H9 (cell line): ENCODE data around the gene CLCNKB. TPM values are rescaled to one million over a fixed set of nuclear protein-coding genes. Genes with fewer than 3 reads are reported as not detected.

ENCODE experiments used
- DNase-seq: peaks from one replicate; pipeline ENCODE4 v3.0.0-alpha.2; 2017
- H2AFZ ChIP-seq: one replicate; pipeline ENCODE4 v1.6.1; 2013; ENCODE audit warnings: mild to moderate bottlenecking, low read length, control low read depth, moderate library complexity
- H2AK5ac ChIP-seq: 2 replicates; pipeline ENCODE4 v1.6.1; 2013; ENCODE audit warnings: low read length, control low read depth, mixed read lengths; ENCODE audit not compliant: insufficient read length
- H2BK120ac ChIP-seq: one replicate; pipeline ENCODE4 v1.6.1; 2013; ENCODE audit warnings: low read depth, mild to moderate bottlenecking, low read length, control low read depth, inconsistent platforms; ENCODE audit not compliant: poor library complexity, severe bottlenecking
- H2BK12ac ChIP-seq: 2 replicates; pipeline ENCODE4 v1.6.1; 2013; ENCODE audit warnings: low read length, control low read depth, mixed read lengths, low read depth; ENCODE audit not compliant: insufficient read length
- H2BK15ac ChIP-seq: 2 replicates; pipeline ENCODE4 v1.6.1; 2013; ENCODE audit warnings: low read depth, low read length, control low read depth
- H2BK20ac ChIP-seq: one replicate; pipeline ENCODE4 v1.6.1; 2013; ENCODE audit warnings: low read depth, mild to moderate bottlenecking, low read length, control low read depth, inconsistent platforms; ENCODE audit not compliant: poor library complexity, severe bottlenecking
- H2BK5ac ChIP-seq: 2 replicates; pipeline ENCODE4 v1.6.1; 2013; ENCODE audit warnings: low read length, control low read depth, mixed read lengths; ENCODE audit not compliant: insufficient read length
- H3K14ac ChIP-seq: 2 replicates; pipeline ENCODE4 v1.6.1; 2013; ENCODE audit warnings: low read length, control low read depth; ENCODE audit not compliant: insufficient read depth
- H3K18ac ChIP-seq: 2 replicates; pipeline ENCODE4 v1.6.1; 2013; ENCODE audit warnings: low read depth, mild to moderate bottlenecking, mixed read lengths, low read length, control low read depth; ENCODE audit not compliant: insufficient read length
- H3K23ac ChIP-seq: 2 replicates; pipeline ENCODE4 v1.6.1; 2013; ENCODE audit warnings: low read length, control low read depth, mixed read lengths, low read depth; ENCODE audit not compliant: insufficient read length
- H3K23me2 ChIP-seq: 2 replicates; pipeline ENCODE4 v1.6.1; 2013; ENCODE audit warnings: low read depth, mild to moderate bottlenecking, mixed read lengths, low read length, control low read depth; ENCODE audit not compliant: insufficient read length, poor library complexity, severe bottlenecking
- H3K27ac ChIP-seq: 2 replicates; pipeline ENCODE4 v1.5.1; 2013; ENCODE audit warnings: low read length, control low read depth, mixed read lengths, low read depth; ENCODE audit not compliant: insufficient read length
- H3K27me3 ChIP-seq: 2 replicates; pipeline ENCODE4 v1.6.1; 2013; ENCODE audit warnings: low read length, control low read depth, inconsistent platforms; ENCODE audit not compliant: insufficient read depth
- H3K4ac ChIP-seq: 2 replicates; pipeline ENCODE4 v1.6.1; 2013; ENCODE audit warnings: low read depth, mild to moderate bottlenecking, control low read depth, inconsistent platforms, low read length, moderate library complexity
- H3K4me1 ChIP-seq: 2 replicates; pipeline ENCODE4 v1.6.1; 2013; ENCODE audit warnings: low read length, control low read depth, inconsistent platforms; ENCODE audit not compliant: insufficient read depth
- H3K4me2 ChIP-seq: 2 replicates; pipeline ENCODE4 v1.6.1; 2013; ENCODE audit warnings: low read length, control low read depth, mixed read lengths; ENCODE audit not compliant: insufficient read length, insufficient read depth
- H3K56ac ChIP-seq: 2 replicates; pipeline ENCODE4 v1.6.1; 2013; ENCODE audit warnings: low read depth, mild to moderate bottlenecking, mixed read lengths, low read length, control low read depth; ENCODE audit not compliant: insufficient read length
- H3K79me1 ChIP-seq: 2 replicates; pipeline ENCODE4 v1.6.1; 2013; ENCODE audit warnings: low read depth, mild to moderate bottlenecking, moderate library complexity, low read length, control low read depth, inconsistent platforms; ENCODE audit not compliant: insufficient read depth, poor library complexity, severe bottlenecking
- H3K79me2 ChIP-seq: 2 replicates; pipeline ENCODE4 v1.6.1; 2013; ENCODE audit warnings: low read length, control low read depth, inconsistent platforms; ENCODE audit not compliant: insufficient read depth
- H3K9ac ChIP-seq: 2 replicates; pipeline ENCODE4 v1.6.1; 2013; ENCODE audit warnings: low read length, control low read depth, mixed read lengths; ENCODE audit not compliant: insufficient read length; ENCODE audit errors: extremely low read depth
- H3K9me3 ChIP-seq: one replicate; pipeline ENCODE4 v1.6.1; 2013; ENCODE audit warnings: low read depth, low read length, inconsistent platforms; ENCODE audit not compliant: control insufficient read depth
- H3T11ph ChIP-seq: one replicate; pipeline ENCODE4 v1.6.1; 2013; ENCODE audit warnings: mild to moderate bottlenecking, low read length, control low read depth, inconsistent platforms
- H4K20me1 ChIP-seq: one replicate; pipeline ENCODE4 v1.6.1; 2013; ENCODE audit not compliant: control insufficient read depth, insufficient read length, insufficient read depth
- H4K5ac ChIP-seq: 2 replicates; pipeline ENCODE4 v1.6.1; 2013; ENCODE audit warnings: low read depth, mild to moderate bottlenecking, mixed read lengths, low read length, control low read depth; ENCODE audit not compliant: insufficient read length
- H4K8ac ChIP-seq: replicated peaks from 2 replicates; pipeline ENCODE4 v1.6.1; 2013; ENCODE audit warnings: low read length, control low read depth, mixed read lengths, low read depth; ENCODE audit not compliant: insufficient read length
- H4K91ac ChIP-seq: 2 replicates; pipeline ENCODE4 v1.6.1; 2013; ENCODE audit warnings: low read depth, mild to moderate bottlenecking, moderate library complexity, mixed read lengths, low read length, control low read depth; ENCODE audit not compliant: insufficient read length
- H3K27ac Mint-ChIP-seq, 3 experiments: 2 replicates in 2 of 3; 3 replicates in 1 of 3; pipeline ENCODE4 v1.8.0; 2020 to 2021; ENCODE audit warnings: mixed read lengths in 3 of 3, mild to moderate bottlenecking in 1 of 3, moderate library complexity in 1 of 3
- H3K27me3 Mint-ChIP-seq: 2 replicates; pipeline ENCODE4 v1.8.0; 2021; ENCODE audit warnings: low read depth, mild to moderate bottlenecking, moderate library complexity, mixed read lengths
- H3K36me3 Mint-ChIP-seq, 3 experiments: 2 replicates in 2 of 3; 3 replicates in 1 of 3; pipeline ENCODE4 v1.8.0; 2020 to 2021; ENCODE audit warnings: low read depth in 3 of 3, mixed read lengths in 3 of 3; ENCODE audit not compliant: insufficient read depth in 1 of 3
- H3K4me1 Mint-ChIP-seq, 2 experiments: 2 replicates each; pipeline ENCODE4 v1.8.0; 2020; ENCODE audit warnings: mixed read lengths in 2 of 2
- H3K4me3 Mint-ChIP-seq, 2 experiments: 2 replicates in 1 of 2; 3 replicates in 1 of 2; pipeline ENCODE4 v1.8.0; 2020 to 2021; ENCODE audit warnings: mild to moderate bottlenecking in 2 of 2, mixed read lengths in 2 of 2, moderate library complexity in 1 of 2
- H3K9me3 Mint-ChIP-seq, 2 experiments: 2 replicates in 1 of 2; 3 replicates in 1 of 2; pipeline ENCODE4 v1.8.0; 2020; ENCODE audit warnings: mild to moderate bottlenecking in 2 of 2, mixed read lengths in 2 of 2, moderate library complexity in 1 of 2
- WGBS: extraction: QIAGEN DNeasy Blood & Tissue Kit; methylation state at CpG from one replicate; pipeline ENCODE4 v1.1.7; 2013; ENCODE audit warnings: missing lambda C conversion rate, low lambda C conversion rate, mixed read lengths; ENCODE audit not compliant: insufficient read length; ENCODE audit errors: extremely low coverage; 5-methylcytosine and 5-hydroxymethylcytosine counted together
- total RNA-seq: library from RNA; stranded (reverse); gene quantifications from 2 replicates; pipeline ENCODE4 v1.2.1, GENCODE V29; 2021
- TF ChIP-seq, protein P1 (sequence below): fragments of 200-600 bp; sonication (generic); conservative IDR thresholded peaks from 3 replicates; pipeline ENCODE4 v1.8.0; 2021; ENCODE audit warnings: antibody characterized with exemption, mild to moderate bottlenecking

The CLCNKB gene
- total RNA-seq, 1 experiment from 2014 or later, result 1.7 TPM

DNA sequence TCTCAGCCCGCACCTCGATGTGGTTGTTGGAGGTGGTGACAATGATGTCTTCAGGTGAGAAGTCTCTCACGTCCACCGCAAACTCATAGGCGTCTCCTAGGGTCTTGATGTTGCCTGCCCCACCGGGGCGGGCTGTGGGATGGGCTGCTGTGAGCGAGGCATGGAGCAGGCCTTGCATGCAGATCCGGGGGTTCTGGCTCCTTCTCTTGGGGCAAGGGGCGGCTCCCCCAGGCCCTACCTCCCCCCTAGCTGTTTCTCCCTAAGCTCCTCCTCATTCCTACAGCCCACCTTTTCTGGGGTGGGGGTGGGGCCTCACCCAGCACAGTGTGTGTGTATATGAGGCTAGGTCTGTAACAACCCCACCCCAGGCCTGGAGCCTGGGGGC is 26.5 kb upstream of the CLCNKB start:
- H3K36me3 Mint-ChIP-seq, result no peaks in the 10 kb centered on the region
- Histone ChIP-seq H2BK12ac (no peak overlapping the region), H4K8ac (no peak overlapping the region), H3K14ac (no peak overlapping the region), H2AFZ (no peak overlapping the region), H2BK20ac (no peak overlapping the region), H3K56ac (no peak overlapping the region), H3K4me1 (peaks cover 8% of the 10 kb centered on the region; the same call in 1 of the 2 replicates), H3K18ac (no peak overlapping the region), H3K9me3 (no peaks in the 10 kb centered on the region), H3K79me2 (no peaks in the 10 kb centered on the region), H3T11ph (no peak overlapping the region), H2AK5ac (no peak overlapping the region), H2BK5ac (no peak overlapping the region), H2BK15ac (no peak overlapping the region), H4K5ac (no peak overlapping the region), H3K79me1 (no peaks in the 10 kb centered on the region), H3K4ac (no peak overlapping the region), H3K23me2 (no peaks in the 10 kb centered on the region), H3K27ac (no peak overlapping the region), H2BK120ac (no peak overlapping the region), H4K91ac (no peak overlapping the region), H4K20me1 (no peaks in the 10 kb centered on the region), H3K27me3 (no peaks in the 10 kb centered on the region), H3K4me2 (no peak overlapping the region), H3K23ac (no peak overlapping the region), H3K9ac (no peak overlapping the region)
- WGBS, result no CpG with 5 or more reads among the region's 10 CpGs
- peaks cover 29 to 58% of the 10 kb centered on the region in 2 experiments for H3K4me1 Mint-ChIP-seq
- TF ChIP-seq, protein P1, sequence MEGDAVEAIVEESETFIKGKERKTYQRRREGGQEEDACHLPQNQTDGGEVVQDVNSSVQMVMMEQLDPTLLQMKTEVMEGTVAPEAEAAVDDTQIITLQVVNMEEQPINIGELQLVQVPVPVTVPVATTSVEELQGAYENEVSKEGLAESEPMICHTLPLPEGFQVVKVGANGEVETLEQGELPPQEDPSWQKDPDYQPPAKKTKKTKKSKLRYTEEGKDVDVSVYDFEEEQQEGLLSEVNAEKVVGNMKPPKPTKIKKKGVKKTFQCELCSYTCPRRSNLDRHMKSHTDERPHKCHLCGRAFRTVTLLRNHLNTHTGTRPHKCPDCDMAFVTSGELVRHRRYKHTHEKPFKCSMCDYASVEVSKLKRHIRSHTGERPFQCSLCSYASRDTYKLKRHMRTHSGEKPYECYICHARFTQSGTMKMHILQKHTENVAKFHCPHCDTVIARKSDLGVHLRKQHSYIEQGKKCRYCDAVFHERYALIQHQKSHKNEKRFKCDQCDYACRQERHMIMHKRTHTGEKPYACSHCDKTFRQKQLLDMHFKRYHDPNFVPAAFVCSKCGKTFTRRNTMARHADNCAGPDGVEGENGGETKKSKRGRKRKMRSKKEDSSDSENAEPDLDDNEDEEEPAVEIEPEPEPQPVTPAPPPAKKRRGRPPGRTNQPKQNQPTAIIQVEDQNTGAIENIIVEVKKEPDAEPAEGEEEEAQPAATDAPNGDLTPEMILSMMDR, result no peak
- no peak overlapping the region for H3K27ac Mint-ChIP-seq
- H3K9me3 Mint-ChIP-seq, result no peaks in the 10 kb centered on the region
- H3K4me3 Mint-ChIP-seq, result no peak overlapping the region
- no peak for DNase-seq
- peaks cover 27% of the 10 kb centered on the region for H3K27me3 Mint-ChIP-seq
